Measurements from ENCODE around the gene GALNT9. TPM values are rescaled to one million over a fixed set of nuclear protein-coding genes. Genes with fewer than 3 reads are reported as not detected.

The GALNT9 gene
- total and polyA plus RNA-seq, 2 donors (not counting 1 experiment from before 2014, with no cell fraction given) = 0.10 to 2.8 TPM

GRCh38 chr12:132276827-132277373 is 52.5 kb downstream of the GALNT9 start:
- Histone ChIP-seq H4K20me1 (ENCODE audit: control insufficient read depth, extremely low read depth, insufficient read depth, low read length) (no peaks in the 10 kb centered on the region), H3K9me3 (ENCODE audit: control insufficient read depth, insufficient read depth, low read depth, low read length) (no peaks in the 10 kb centered on the region), H3K4me1 (ENCODE audit: control insufficient read depth, extremely low read depth, insufficient read depth, low read length) (no peaks in the 10 kb centered on the region), H3K36me3 (ENCODE audit: control insufficient read depth, insufficient read depth, low read length) (no peaks in the 10 kb centered on the region), H3K79me2 (ENCODE audit: control insufficient read depth, insufficient read depth, low read length) (no peaks in the 10 kb centered on the region), H3K27me3 (ENCODE audit: control insufficient read depth, insufficient read depth, low read length) (peaks cover 12% of the 10 kb centered on the region), H3K27ac (ENCODE audit: insufficient read depth, low read length) (no peak overlapping the region), H3K4me3 (replicated peaks in 1 of 4; ENCODE audit: control extremely low read depth in 1 of 4, insufficient read depth in 1 of 4, low read depth in 3 of 4, low read length in 4 of 4) (no peak overlapping the region), H3K9ac (ENCODE audit: insufficient read depth, low read length) (no peak overlapping the region), H3K4me2 (ENCODE audit: extremely low read depth, insufficient read depth, low read length) (no peak overlapping the region), H2AFZ (ENCODE audit: low read length) (no peak overlapping the region)
- TF ChIP-seq CTCF (conservative IDR thresholded peaks at IDR 0.05 in 1 of 2, IDR thresholded peaks at IDR 0.05 in 1 of 2; ENCODE audit: low read depth in 1 of 2, low read length in 2 of 2) = no peak
- no peak for TF ChIP-seq EZH2 (IDR thresholded peaks at IDR 0.05; ENCODE audit: low read length, missing control alignments)
- no peak for DNase-seq (ENCODE audit: low read depth in 2 of 2)

GRCh38 chr12:132276066-132276826 is 53.1 kb downstream of the GALNT9 start:
- Histone ChIP-seq H3K27ac (ENCODE audit: insufficient read depth, low read length) (no peak overlapping the region), H3K36me3 (ENCODE audit: control insufficient read depth, insufficient read depth, low read length) (no peaks in the 10 kb centered on the region), H3K27me3 (ENCODE audit: control insufficient read depth, insufficient read depth, low read length) (peaks cover 12% of the 10 kb centered on the region), H3K4me3 (replicated peaks in 1 of 4; ENCODE audit: control extremely low read depth in 1 of 4, insufficient read depth in 1 of 4, low read depth in 3 of 4, low read length in 4 of 4) (no peak overlapping the region), H3K9me3 (ENCODE audit: control insufficient read depth, insufficient read depth, low read depth, low read length) (no peaks in the 10 kb centered on the region), H3K79me2 (ENCODE audit: control insufficient read depth, insufficient read depth, low read length) (no peaks in the 10 kb centered on the region), H2AFZ (ENCODE audit: low read length) (no peak overlapping the region), H4K20me1 (ENCODE audit: control insufficient read depth, extremely low read depth, insufficient read depth, low read length) (no peaks in the 10 kb centered on the region), H3K4me2 (ENCODE audit: extremely low read depth, insufficient read depth, low read length) (no peak overlapping the region), H3K9ac (ENCODE audit: insufficient read depth, low read length) (no peak overlapping the region), H3K4me1 (ENCODE audit: control insufficient read depth, extremely low read depth, insufficient read depth, low read length) (no peaks in the 10 kb centered on the region)
- TF ChIP-seq CTCF (conservative IDR thresholded peaks at IDR 0.05 in 1 of 2, IDR thresholded peaks at IDR 0.05 in 1 of 2; ENCODE audit: low read depth in 1 of 2, low read length in 2 of 2) (no peak), EZH2 (IDR thresholded peaks at IDR 0.05; ENCODE audit: low read length, missing control alignments) (no peak)
- no peak for DNase-seq (ENCODE audit: low read depth in 2 of 2)

GRCh38 chr12:132275631-132276030 is 53.8 kb downstream of the GALNT9 start:
- no peaks in the 10 kb centered on the region for H3K4me1 ChIP-seq (ENCODE audit: control insufficient read depth, extremely low read depth, insufficient read depth, low read length)
- no peaks in the 10 kb centered on the region for H3K36me3 ChIP-seq (ENCODE audit: control insufficient read depth, insufficient read depth, low read length)
- H3K27me3 ChIP-seq (ENCODE audit: control insufficient read depth, insufficient read depth, low read length) = peaks cover 12% of the 10 kb centered on the region
- no peak for DNase-seq (ENCODE audit: low read depth in 2 of 2)
- H3K79me2 ChIP-seq (ENCODE audit: control insufficient read depth, insufficient read depth, low read length) = no peaks in the 10 kb centered on the region
- H3K9me3 ChIP-seq (ENCODE audit: control insufficient read depth, insufficient read depth, low read depth, low read length) = no peaks in the 10 kb centered on the region
- TF ChIP-seq CTCF (conservative IDR thresholded peaks at IDR 0.05 in 1 of 2, IDR thresholded peaks at IDR 0.05 in 1 of 2; ENCODE audit: low read depth in 1 of 2, low read length in 2 of 2) = no peak
- no peak for TF ChIP-seq EZH2 (IDR thresholded peaks at IDR 0.05; ENCODE audit: low read length, missing control alignments)
- H3K9ac ChIP-seq (ENCODE audit: insufficient read depth, low read length) = no peak overlapping the region
- no peak overlapping the region for H3K4me2 ChIP-seq (ENCODE audit: extremely low read depth, insufficient read depth, low read length)
- H3K27ac ChIP-seq (ENCODE audit: insufficient read depth, low read length) = no peak overlapping the region
- no peaks in the 10 kb centered on the region for H4K20me1 ChIP-seq (ENCODE audit: control insufficient read depth, extremely low read depth, insufficient read depth, low read length)
- H3K4me3 ChIP-seq (replicated peaks in 1 of 4; ENCODE audit: control extremely low read depth in 1 of 4, insufficient read depth in 1 of 4, low read depth in 3 of 4, low read length in 4 of 4) = no peak overlapping the region
- no peak overlapping the region for H2AFZ ChIP-seq (ENCODE audit: low read length)
